Activated CD8-positive, alpha-beta T cell treated with anti-CD3 and anti-CD28 coated beads, Interleukin-2, amount 10 ng/mL, durations not matched to agents 7 days and 5 days (primary cell): ENCODE results near the gene CFL2. TPM values are rescaled to one million over a fixed set of nuclear protein-coding genes. Genes with fewer than 3 reads are reported as not detected.

ENCODE experiments used
- ATAC-seq: fragments of 150-1000 bp; cut with Tn5 transposase; one replicate; pipeline ENCODE4 v1.10.0; 2021; ENCODE audit warnings: moderate library complexity
- CTCF ChIA-PET: fragments of 350-600 bp; sonication (Branson Sonifier 250); formaldehyde crosslinking; loops from one replicate; lab custom pipeline; 2021; ENCODE audit warnings: antibody characterized with exemption; lab: Charles Lee
- POLR2A ChIA-PET: fragments of 350-600 bp; sonication (Branson Sonifier 250); formaldehyde crosslinking; loops from one replicate; lab custom pipeline; 2021; ENCODE audit warnings: antibody characterized with exemption; lab: Charles Lee
- DNase-seq: peaks from one replicate; pipeline ENCODE4 v3.0.0-alpha.2; 2020
- H3K27ac Mint-ChIP-seq: one replicate; pipeline ENCODE4 v1.8.0; 2021; ENCODE audit warnings: mild to moderate bottlenecking, mixed read lengths
- H3K27me3 Mint-ChIP-seq: one replicate; pipeline ENCODE4 v1.8.0; 2021; ENCODE audit warnings: low read depth, mixed read lengths
- H3K36me3 Mint-ChIP-seq: one replicate; pipeline ENCODE4 v1.8.0; 2021; ENCODE audit warnings: low read depth, mixed read lengths
- H3K4me1 Mint-ChIP-seq: one replicate; pipeline ENCODE4 v1.8.0; 2021; ENCODE audit warnings: low read depth, mixed read lengths
- H3K4me3 Mint-ChIP-seq: one replicate; pipeline ENCODE4 v1.8.0; 2021; ENCODE audit warnings: mild to moderate bottlenecking, mixed read lengths
- H3K9me3 Mint-ChIP-seq: one replicate; pipeline ENCODE4 v1.8.0; 2022; ENCODE audit warnings: mixed read lengths; ENCODE audit not compliant: insufficient read depth
- total RNA-seq, 2 experiments: library from RNA; stranded (reverse); gene quantifications; one replicate each; pipeline ENCODE4 v1.2.3, GENCODE V29; 2021

The CFL2 gene
- total RNA-seq, 2 experiments from 2014 or later = 6.7 to 7.1 TPM

GRCh38 chr14:34732802-34733201, 18.4 kb upstream of the CFL2 start:
- Mint-ChIP-seq H3K36me3 (no peaks in the 10 kb centered on the region), H3K9me3 (no peaks in the 10 kb centered on the region), H3K27ac (no peak overlapping the region), H3K4me3 (no peak overlapping the region), H3K27me3 (peaks cover 5% of the 10 kb centered on the region), H3K4me1 (no peaks in the 10 kb centered on the region)
- DNase-seq = no peak
- no peak for ATAC-seq
- ChIA-PET CTCF (interaction anchor here (1.0 to 3.1 kb wide), 4 partner anchors 9 to 51 kb away, joined by 3 to 20 read pairs (median 4); no protein-coding TSS in a partner anchor), POLR2A (no interaction called here)

- H3K4me3 Mint-ChIP-seq = no peak overlapping the region
Measured at GRCh38 chr14:34723867-34724266, 9.5 kb upstream of the CFL2 start.

GRCh38 chr14:34722723-34723545, 8.5 kb upstream of the CFL2 start:
- H3K36me3 Mint-ChIP-seq = no peaks in the 10 kb centered on the region
- peaks cover 24% of the 10 kb centered on the region for H3K27me3 Mint-ChIP-seq
- ChIA-PET POLR2A (interaction anchor here (0.6 kb wide), 2 partner anchors 22 to 108 kb away, joined by 3 to 8 read pairs; no protein-coding TSS in a partner anchor), CTCF (interaction anchor here (0.6 to 2.7 kb wide), 39 partner anchors 9 to 378 kb away, joined by 3 to 49 read pairs (median 5); partner anchors contain the start of genes CFL2 and SNX6)
- DNase-seq (peak; percentile 52), ATAC-seq (peak; percentile 19)
- H3K4me1 Mint-ChIP-seq = peaks cover 9% of the 10 kb centered on the region
- H3K27ac Mint-ChIP-seq = no peak overlapping the region
- no peak overlapping the region for H3K4me3 Mint-ChIP-seq
- no peaks in the 10 kb centered on the region for H3K9me3 Mint-ChIP-seq

More at GRCh38 chr14:34723867-34724266, 9.5 kb upstream of the CFL2 start:
- CTCF ChIA-PET = interaction anchor here (1.5 to 2.7 kb wide), 9 partner anchors 9 to 112 kb away, joined by 6 to 49 read pairs (median 8); partner anchors contain the start of gene CFL2
- DNase-seq (no peak), ATAC-seq (no peak)
- Mint-ChIP-seq H3K27ac (no peak overlapping the region), H3K36me3 (no peaks in the 10 kb centered on the region), H3K27me3 (peaks cover 19% of the 10 kb centered on the region), H3K4me1 (peaks cover 6% of the 10 kb centered on the region), H3K9me3 (no peaks in the 10 kb centered on the region)
- POLR2A ChIA-PET = no interaction called here

- Mint-ChIP-seq H3K4me3 (no peak overlapping the region), H3K27ac (no peak overlapping the region), H3K27me3 (peaks cover 26% of the 10 kb centered on the region), H3K36me3 (no peaks in the 10 kb centered on the region), H3K4me1 (peaks cover 9% of the 10 kb centered on the region), H3K9me3 (no peaks in the 10 kb centered on the region)
- ChIA-PET POLR2A (no interaction called here), CTCF (no interaction called here)
- DNase-seq (no peak), ATAC-seq (no peak)
Measured at GRCh38 chr14:34721129-34721528, 6.7 kb upstream of the CFL2 start.

GRCh38 chr14:34718750-34719304, 4.4 kb upstream of the CFL2 start:
- ATAC-seq (no peak), DNase-seq (no peak)
- Mint-ChIP-seq H3K4me1 (peaks cover 19% of the 10 kb centered on the region), H3K9me3 (no peaks in the 10 kb centered on the region), H3K4me3 (no peak overlapping the region), H3K27ac (no peak overlapping the region), H3K27me3 (peaks cover 28% of the 10 kb centered on the region), H3K36me3 (peaks cover 1% of the 10 kb centered on the region)
- ChIA-PET CTCF (interaction anchor here (0.6 kb wide), 1 partner anchor 24 kb away, joined by 3 read pairs; no protein-coding TSS in a partner anchor), POLR2A (interaction anchor here (0.6 kb wide), 1 partner anchor 782 kb away, joined by 3 read pairs; no protein-coding TSS in a partner anchor)

- peak overlapping the region; percentile 77 for H3K4me3 Mint-ChIP-seq
- H3K9me3 Mint-ChIP-seq = no peaks in the 10 kb centered on the region
- no peak for ATAC-seq
- peak overlapping the region; percentile 72 for H3K27ac Mint-ChIP-seq
- peaks cover 23% of the 10 kb centered on the region for H3K4me1 Mint-ChIP-seq
- ChIA-PET POLR2A (interaction anchor here (0.8 to 1.8 kb wide), 4 partner anchors 18 to 268 kb away, joined by 3 to 6 read pairs (median 4); partner anchors contain the start of gene SRP54), CTCF (interaction anchor here (0.6 to 2.5 kb wide), 6 partner anchors 8 to 981 kb away, joined by 3 to 12 read pairs (median 4); no protein-coding TSS in a partner anchor)
- H3K27me3 Mint-ChIP-seq = peaks cover 20% of the 10 kb centered on the region
- peaks cover 17% of the 10 kb centered on the region for H3K36me3 Mint-ChIP-seq
- DNase-seq = no peak
Measured at GRCh38 chr14:34715127-34715863, 902 bp upstream of the CFL2 start.

- DNase-seq (peak; percentile 30), ATAC-seq (peak; percentile 8)
- CTCF ChIA-PET = interaction anchor here (0.7 to 2.2 kb wide), 3 partner anchors 8 to 332 kb away, joined by 3 to 12 read pairs (median 3); partner anchors contain the start of gene FAM177A1
- Mint-ChIP-seq H3K9me3 (no peaks in the 10 kb centered on the region), H3K4me3 (peak overlapping the region; percentile 93), H3K27ac (peak overlapping the region; percentile 90), H3K4me1 (peaks cover 23% of the 10 kb centered on the region), H3K27me3 (peaks cover 11% of the 10 kb centered on the region), H3K36me3 (peaks cover 21% of the 10 kb centered on the region)
- POLR2A ChIA-PET = interaction anchor here (0.6 to 1.8 kb wide), 3 partner anchors 14 to 85 kb away, joined by 3 to 6 read pairs (median 4); no protein-coding TSS in a partner anchor
Measured at GRCh38 chr14:34713681-34714319, 593 bp downstream of the CFL2 start.

- Mint-ChIP-seq H3K9me3 (no peaks in the 10 kb centered on the region), H3K27me3 (peaks cover 9% of the 10 kb centered on the region), H3K36me3 (peaks cover 21% of the 10 kb centered on the region), H3K27ac (peak overlapping the region; percentile 90), H3K4me1 (peaks cover 21% of the 10 kb centered on the region), H3K4me3 (peak overlapping the region; percentile 93)
- CTCF ChIA-PET = interaction anchor here (0.7 to 8.3 kb wide), 5 partner anchors 9 to 332 kb away, joined by 3 to 49 read pairs (median 3); partner anchors contain the start of gene FAM177A1
- ATAC-seq (no peak), DNase-seq (no peak)
- POLR2A ChIA-PET = interaction anchor here (0.6 to 1.8 kb wide), 2 partner anchors 13 to 16 kb away, joined by 3 to 6 read pairs; no protein-coding TSS in a partner anchor
Measured at GRCh38 chr14:34713122-34713680, 1.2 kb downstream of the CFL2 start.

- POLR2A ChIA-PET = no interaction called here
- H3K27ac Mint-ChIP-seq = no peak overlapping the region
- no peak for ATAC-seq
- peaks cover 3% of the 10 kb centered on the region for H3K27me3 Mint-ChIP-seq
- peaks cover 21% of the 10 kb centered on the region for H3K36me3 Mint-ChIP-seq
- H3K9me3 Mint-ChIP-seq = no peaks in the 10 kb centered on the region
- DNase-seq = no peak
- CTCF ChIA-PET = interaction anchor here (1.1 to 8.3 kb wide), 3 partner anchors 11 to 41 kb away, joined by 3 to 49 read pairs (median 7); no protein-coding TSS in a partner anchor
- no peak overlapping the region for H3K4me3 Mint-ChIP-seq
- H3K4me1 Mint-ChIP-seq = peaks cover 19% of the 10 kb centered on the region
Measured at GRCh38 chr14:34711796-34712712, 2.3 kb downstream of the CFL2 start.
